PC-3 (cell line): Measurements from ENCODE around the gene APPBP2.

Source experiments
- CTCF ChIP-seq: fragments of 300-600 bp; sonication (generic); conservative IDR thresholded peaks from 2 replicates; pipeline ENCODE4 v1.5.1; 2017; ENCODE audit warnings: antibody characterized with exemption, low read depth, mild to moderate bottlenecking, low read length
- EZH2 ChIP-seq: fragments of 300-600 bp; sonication (generic); IDR thresholded peaks from one replicate; pipeline ENCODE4 v1.6.1; 2017; ENCODE audit warnings: antibody characterized with exemption, mild to moderate bottlenecking, low read length; ENCODE audit not compliant: unreplicated experiment
- EZH2phosphoT487 ChIP-seq: fragments of 300-600 bp; sonication (generic); IDR thresholded peaks from 2 replicates; pipeline ENCODE4 v1.6.1; 2018; ENCODE audit warnings: mild to moderate bottlenecking, antibody characterized with exemption, low read length, borderline replicate concordance

DNA sequence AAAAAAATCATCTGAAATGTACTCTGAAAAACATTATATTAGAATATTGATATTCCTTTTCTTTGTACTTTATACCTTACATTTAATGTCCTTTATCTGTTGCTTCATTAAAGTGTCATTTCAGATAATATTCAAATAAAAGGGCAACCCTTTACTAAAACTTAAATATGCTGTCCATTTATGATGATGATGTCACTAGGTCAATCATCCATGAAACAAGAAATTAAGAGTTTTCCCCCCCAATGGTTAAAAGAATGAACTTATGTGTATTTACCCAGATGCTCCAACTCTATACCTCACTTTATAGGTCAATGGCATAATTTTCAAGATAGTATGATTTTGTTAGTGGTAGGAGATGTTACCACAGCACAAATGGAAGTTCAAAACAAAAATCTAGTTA, 15.3 kb downstream of the APPBP2 start:
- TF ChIP-seq EZH2phosphoT487 (no peak), EZH2 (no peak), CTCF (no peak)
